H1 (cell line): Measurements from ENCODE around the gene STARD8. TPM values are rescaled to one million over a fixed set of nuclear protein-coding genes. Genes with fewer than 3 reads are reported as not detected.

Experiments used
- CTCF ChIA-PET: fragments of 300-600 bp; sonication (Branson Sonifier 250); formaldehyde crosslinking; loops from one replicate; lab custom pipeline; 2021; ENCODE audit not compliant: partially characterized antibody; lab: Charles Lee
- POLR2A ChIA-PET: fragments of 300-600 bp; sonication (Branson Sonifier 250); formaldehyde crosslinking; loops from one replicate; lab custom pipeline; 2021; ENCODE audit warnings: inconsistent platforms; ENCODE audit not compliant: partially characterized antibody; lab: Charles Lee
- DNase-seq, 2 experiments: peaks; one replicate each; pipeline versions ENCODE4 v3.0.0 to v3.0.0-alpha.2; 2010 to 2022; ENCODE audit warnings: low spot score in 2 of 2, low read depth in 1 of 2, mixed read lengths in 1 of 2
- FAIRE-seq: peaks from 2 replicates; lab custom pipeline; 2011; peaks lifted over from hg19 to GRCh38; lab: Jason Lieb, UNC
- H2AFZ ChIP-seq: 2 replicates; pipeline ENCODE4 v1.8.1; 2012; ENCODE audit warnings: low read length, inconsistent platforms
- H2AK5ac ChIP-seq: 2 replicates; pipeline ENCODE4 v1.6.1; 2013; ENCODE audit warnings: low read depth, low read length
- H2BK120ac ChIP-seq: replicated peaks from 2 replicates; pipeline ENCODE3; 2013; ENCODE audit warnings: low read depth, low read length, inconsistent platforms
- H2BK12ac ChIP-seq: 2 replicates; pipeline ENCODE4 v1.6.1; 2013; ENCODE audit warnings: low read depth, low read length
- H2BK15ac ChIP-seq: 2 replicates; pipeline ENCODE4 v1.6.1; 2013; ENCODE audit warnings: low read length
- H2BK20ac ChIP-seq: 2 replicates; pipeline ENCODE4 v1.6.1; 2013; ENCODE audit warnings: low read length
- H2BK5ac ChIP-seq: 2 replicates; pipeline ENCODE4 v1.6.1; 2013; ENCODE audit warnings: low read depth, low read length
- H3K14ac ChIP-seq: 2 replicates; pipeline ENCODE4 v1.6.1; 2013; ENCODE audit warnings: inconsistent platforms; ENCODE audit not compliant: insufficient read length
- H3K18ac ChIP-seq: 2 replicates; pipeline ENCODE4 v1.6.1; 2013; ENCODE audit warnings: low read length; ENCODE audit errors: extremely low read depth
- H3K23ac ChIP-seq: 2 replicates; pipeline ENCODE4 v1.6.1; 2013; ENCODE audit warnings: inconsistent platforms; ENCODE audit not compliant: insufficient read length
- H3K23me2 ChIP-seq: 2 replicates; pipeline ENCODE4 v1.6.1; 2013; ENCODE audit warnings: low read depth, low read length
- H3K27ac ChIP-seq: 2 replicates; pipeline ENCODE4 v1.6.1; 2011; ENCODE audit warnings: low read depth, low read length, inconsistent platforms
- H3K27me3 ChIP-seq, 4 experiments: replicated peaks in 1 of 4; 1 replicate in 1 of 4; 2 replicates in 3 of 4; pipeline versions ENCODE4 v1.6.1 to v1.8.1; 2011 to 2013; ENCODE audit warnings: low read length in 3 of 4, mild to moderate bottlenecking in 3 of 4, inconsistent platforms in 2 of 4, mixed read lengths in 2 of 4, moderate library complexity in 1 of 4; ENCODE audit not compliant: control insufficient read depth in 3 of 4, insufficient read depth in 3 of 4; ENCODE audit errors: extremely low read depth in 1 of 4
- H3K36me3 ChIP-seq, 4 experiments: 2 replicates each; pipeline versions ENCODE4 v1.6.1 to v1.8.1; 2011 to 2013; ENCODE audit warnings: mild to moderate bottlenecking in 4 of 4, low read length in 3 of 4, moderate library complexity in 2 of 4, control low read depth in 1 of 4, inconsistent platforms in 1 of 4; ENCODE audit not compliant: insufficient read depth in 4 of 4, control insufficient read depth in 2 of 4
- H3K4ac ChIP-seq: replicated peaks from 2 replicates; pipeline ENCODE3; 2013; ENCODE audit warnings: low read length, low read depth, mixed read lengths, inconsistent platforms; ENCODE audit not compliant: insufficient read length
- H3K4me1 ChIP-seq, 4 experiments: replicated peaks in 1 of 4; 1 replicate in 1 of 4; 2 replicates in 3 of 4; pipeline versions ENCODE4 v1.6.1 to v1.8.1; 2011 to 2013; ENCODE audit warnings: low read length in 3 of 4, inconsistent platforms in 2 of 4, mixed read lengths in 1 of 4; ENCODE audit not compliant: insufficient read depth in 4 of 4, control insufficient read depth in 3 of 4
- H3K4me2 ChIP-seq, 2 experiments: 2 replicates each; pipeline versions ENCODE4 v1.6.1 to v1.8.1; 2011 to 2013; ENCODE audit warnings: low read depth in 2 of 2, low read length in 2 of 2, control low read depth in 1 of 2, inconsistent platforms in 1 of 2, mild to moderate bottlenecking in 1 of 2; ENCODE audit not compliant: insufficient read depth in 1 of 2
- H3K4me3 ChIP-seq, 4 experiments: fragments of 200-600, 300-600 bp in 1 of 4; sonication (generic), shearing (Covaris generic), sonication (Bioruptor Twin) in 1 of 4; 2 replicates each; pipeline versions ENCODE4 v1.5.1 to v1.8.1; 2011 to 2016; ENCODE audit warnings: low read length in 4 of 4, low read depth in 3 of 4, control low read depth in 2 of 4, inconsistent platforms in 2 of 4, mild to moderate bottlenecking in 2 of 4, mixed read lengths in 1 of 4, moderate library complexity in 1 of 4; ENCODE audit not compliant: insufficient read depth in 2 of 4; ENCODE audit errors: extremely low read depth in 1 of 4
- H3K56ac ChIP-seq: replicated peaks from 2 replicates; pipeline ENCODE3; 2013; ENCODE audit warnings: low read depth, mild to moderate bottlenecking, mixed read lengths, low read length, inconsistent platforms; ENCODE audit not compliant: insufficient read length
- H3K79me1 ChIP-seq: 2 replicates; pipeline ENCODE4 v1.6.1; 2013; ENCODE audit warnings: low read depth, low read length, control low read depth
- H3K79me2 ChIP-seq, 2 experiments: 2 replicates each; pipeline versions ENCODE4 v1.6.1 to v1.8.1; 2012 to 2013; ENCODE audit warnings: low read length in 2 of 2, mild to moderate bottlenecking in 2 of 2, inconsistent platforms in 1 of 2; ENCODE audit not compliant: insufficient read depth in 2 of 2, control insufficient read depth in 1 of 2
- H3K9ac ChIP-seq, 4 experiments: replicated peaks in 1 of 4; 1 replicate in 1 of 4; 2 replicates in 3 of 4; pipeline versions ENCODE4 v1.6.1 to v1.8.1; 2011 to 2013; ENCODE audit warnings: low read depth in 3 of 4, low read length in 3 of 4, control low read depth in 2 of 4, mild to moderate bottlenecking in 2 of 4, moderate library complexity in 2 of 4, inconsistent platforms in 1 of 4; ENCODE audit errors: extremely low read depth in 1 of 4
- H3K9me3 ChIP-seq, 2 experiments: 2 replicates each; pipeline versions ENCODE4 v1.6.1 to v1.8.1; 2012 to 2013; ENCODE audit warnings: mild to moderate bottlenecking in 2 of 2, moderate library complexity in 2 of 2, control low read depth in 1 of 2, inconsistent platforms in 1 of 2, low read depth in 1 of 2, low read length in 1 of 2, mixed read lengths in 1 of 2; ENCODE audit not compliant: insufficient read depth in 2 of 2
- H4K20me1 ChIP-seq, 2 experiments: replicated peaks in 1 of 2; 2 replicates each; pipeline versions ENCODE3 to v1.8.1; 2011 to 2013; ENCODE audit warnings: inconsistent platforms in 2 of 2, low read length in 2 of 2, mild to moderate bottlenecking in 1 of 2; ENCODE audit not compliant: insufficient read depth in 2 of 2, control insufficient read depth in 1 of 2
- H4K5ac ChIP-seq: 2 replicates; pipeline ENCODE4 v1.6.1; 2013; ENCODE audit warnings: low read length, low read depth, mixed read lengths, inconsistent platforms; ENCODE audit not compliant: insufficient read length
- H4K8ac ChIP-seq: 2 replicates; pipeline ENCODE4 v1.8.0; 2013; ENCODE audit warnings: mild to moderate bottlenecking, moderate library complexity, low read length, inconsistent platforms; ENCODE audit not compliant: insufficient read depth; ENCODE audit errors: extremely low read depth
- H4K91ac ChIP-seq: replicated peaks from 2 replicates; pipeline ENCODE3; 2013; ENCODE audit warnings: low read length, mixed read lengths, inconsistent platforms; ENCODE audit not compliant: insufficient read length
- JUN ChIP-seq: IDR thresholded peaks from 2 replicates; pipeline ENCODE4 v1.6.1; 2011; ENCODE audit warnings: low read depth, mild to moderate bottlenecking, improper control_type of control experiment, low read length
- SP1 ChIP-seq: IDR thresholded peaks from 2 replicates; pipeline ENCODE4 v1.6.1; 2011; ENCODE audit warnings: low read depth, low read length
- ZNF274 ChIP-seq: IDR thresholded peaks from 2 replicates; pipeline ENCODE4 v1.7.0; 2012; ENCODE audit warnings: low read length, borderline replicate concordance; ENCODE audit errors: extremely low read depth
- WGBS, 2 experiments: shearing (Covaris generic) in 1 of 2; methylation state at CpG; one replicate each; pipeline versions ENCODE4 v1.1.6 to v1.1.7; 2013 to 2015; ENCODE audit warnings: low lambda C conversion rate in 2 of 2, mixed read lengths in 2 of 2, inconsistent platforms in 1 of 2, low coverage in 1 of 2, missing lambda C conversion rate in 1 of 2; ENCODE audit not compliant: insufficient replicate concordance in 2 of 2, insufficient coverage in 1 of 2, insufficient read length in 1 of 2; ENCODE audit errors: extremely low coverage in 1 of 2, missing lambda C conversion rate in 1 of 2; 5-methylcytosine and 5-hydroxymethylcytosine counted together
- polyA plus RNA-seq, 7 experiments: library from polyadenylated mRNA; depleted of rRNA in 3 of 7; stranded (reverse) in 5 of 7; unstranded in 2 of 7; fragments of >200 nt in 5 of 7; fragments of 200-250 nt in 2 of 7; gene quantifications; 1 replicate in 5 of 7; 2 replicates in 1 of 7; 4 replicates in 1 of 7; pipeline versions ENCODE4 v1.2.1 to v1.2.3, GENCODE V29; 2011 to 2013; ENCODE audit warnings: missing spikeins in 2 of 7, mixed read lengths in 2 of 7
- total RNA-seq: library from RNA; stranded (reverse); fragmentation: NEBNext Ultra II Directional; extraction: Animal tissue kit (Norgen Biotek cat#: 25700); gene quantifications from 2 replicates; pipeline ENCODE4 v1.2.1, GENCODE V29; 2021

STARD8 gene
- total and polyA plus RNA-seq, 2 of the 8 experiments (the other 6 are each of a cell fraction or from before 2014, with no cell fraction given) = 1.8 to 3.8 TPM

DNA sequence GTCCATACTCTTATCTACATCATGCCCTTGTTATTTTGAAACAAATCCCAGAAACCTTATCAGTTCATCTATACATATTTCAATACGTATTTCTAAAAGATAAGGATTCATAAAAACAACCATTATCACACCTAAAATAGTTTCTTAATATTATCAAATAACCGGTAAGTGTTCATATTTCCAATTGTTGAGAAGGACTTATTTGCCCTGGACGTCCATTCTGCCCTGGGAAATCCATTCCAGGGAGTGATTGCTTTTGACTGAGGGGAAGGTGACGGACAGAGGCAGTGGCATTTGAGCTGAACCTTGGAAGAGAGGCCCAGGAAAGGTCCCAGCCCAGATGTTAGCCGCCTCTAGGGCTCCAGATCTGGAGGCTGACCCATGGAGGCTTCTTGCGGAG, 49.6 kb downstream of the STARD8 start:
- Histone ChIP-seq H3K9me3 (no peaks in the 10 kb centered on the region), H3K79me2 (no peaks in the 10 kb centered on the region), H4K20me1 (no peaks in the 10 kb centered on the region), H4K5ac (no peak overlapping the region), H3K23ac (no peak overlapping the region), H3K27ac (no peak overlapping the region), H3K27me3 (peaks cover 0 to 6% (median 3%) of the 10 kb centered on the region in 4 experiments; a peak in 3 of 7 replicates), H3K18ac (no peak overlapping the region), H2BK120ac (no peak overlapping the region), H2BK12ac (no peak overlapping the region), H3K36me3 (no peaks in the 10 kb centered on the region), H3K4me2 (no peak overlapping the region), H3K56ac (no peak overlapping the region), H2BK5ac (no peak overlapping the region), H3K14ac (no peak overlapping the region), H3K4ac (no peak overlapping the region), H2AK5ac (no peak overlapping the region), H3K4me3 (no peak overlapping the region), H4K8ac (no peak overlapping the region), H2BK20ac (no peak overlapping the region), H2AFZ (no peak overlapping the region), H3K4me1 (peaks cover 1 to 4% (median 3%) of the 10 kb centered on the region in 4 experiments), H3K9ac (no peak overlapping the region), H4K91ac (no peak overlapping the region), H2BK15ac (no peak overlapping the region), H3K79me1 (no peaks in the 10 kb centered on the region), H3K23me2 (no peaks in the 10 kb centered on the region; the same call in 1 of the 2 replicates)
- no peak for TF ChIP-seq ZNF274
- TF ChIP-seq SP1 = no peak
- no peak for TF ChIP-seq JUN
- CTCF ChIA-PET = no interaction called here
- POLR2A ChIA-PET = interaction anchor here (2.8 kb wide), 1 partner anchor 10 kb away, joined by 10 read pairs; no protein-coding TSS in a partner anchor
- FAIRE-seq = no peak
- WGBS, 2 experiments = 83% methylated on average over 6 of the region's 6 CpGs; no CpG with 5 or more reads in 1 of the 2 experiments
- no peak for DNase-seq
